HG03135 (cell line): ENCODE data around the gene SPRYD3.
"Not testable (repeated sequence)": the region's sequence is repeated elsewhere in the genome, so short reads cannot be mapped to it uniquely, and the experiment has no call there.

ENCODE experiments used
- ATAC-seq: cut with Tn5 transposase; IDR thresholded peaks from one replicate; pipeline ENCODE4 v1.9.1; 2021; ENCODE audit warnings: mild to moderate bottlenecking, moderate library complexity; ENCODE audit not compliant: unreplicated experiment

Gene SPRYD3, protein sequence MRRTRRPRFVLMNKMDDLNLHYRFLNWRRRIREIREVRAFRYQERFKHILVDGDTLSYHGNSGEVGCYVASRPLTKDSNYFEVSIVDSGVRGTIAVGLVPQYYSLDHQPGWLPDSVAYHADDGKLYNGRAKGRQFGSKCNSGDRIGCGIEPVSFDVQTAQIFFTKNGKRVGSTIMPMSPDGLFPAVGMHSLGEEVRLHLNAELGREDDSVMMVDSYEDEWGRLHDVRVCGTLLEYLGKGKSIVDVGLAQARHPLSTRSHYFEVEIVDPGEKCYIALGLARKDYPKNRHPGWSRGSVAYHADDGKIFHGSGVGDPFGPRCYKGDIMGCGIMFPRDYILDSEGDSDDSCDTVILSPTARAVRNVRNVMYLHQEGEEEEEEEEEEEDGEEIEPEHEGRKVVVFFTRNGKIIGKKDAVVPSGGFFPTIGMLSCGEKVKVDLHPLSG

GRCh38 chr12:53079226-53080117 is at the start of gene SPRYD3:
TSS of gene SPRYD3 (minus strand) at chr12:53079390. CDS start at chr12:53079333, 57 bp downstream.
- ATAC-seq, result peak; percentile 98

GRCh38 chr12:53127169-53127568 is 48.0 kb upstream of the SPRYD3 start:
- no peak for ATAC-seq

- no peak for ATAC-seq
Observed at GRCh38 chr12:53124352-53124723, 45.1 kb upstream of the SPRYD3 start.

DNA sequence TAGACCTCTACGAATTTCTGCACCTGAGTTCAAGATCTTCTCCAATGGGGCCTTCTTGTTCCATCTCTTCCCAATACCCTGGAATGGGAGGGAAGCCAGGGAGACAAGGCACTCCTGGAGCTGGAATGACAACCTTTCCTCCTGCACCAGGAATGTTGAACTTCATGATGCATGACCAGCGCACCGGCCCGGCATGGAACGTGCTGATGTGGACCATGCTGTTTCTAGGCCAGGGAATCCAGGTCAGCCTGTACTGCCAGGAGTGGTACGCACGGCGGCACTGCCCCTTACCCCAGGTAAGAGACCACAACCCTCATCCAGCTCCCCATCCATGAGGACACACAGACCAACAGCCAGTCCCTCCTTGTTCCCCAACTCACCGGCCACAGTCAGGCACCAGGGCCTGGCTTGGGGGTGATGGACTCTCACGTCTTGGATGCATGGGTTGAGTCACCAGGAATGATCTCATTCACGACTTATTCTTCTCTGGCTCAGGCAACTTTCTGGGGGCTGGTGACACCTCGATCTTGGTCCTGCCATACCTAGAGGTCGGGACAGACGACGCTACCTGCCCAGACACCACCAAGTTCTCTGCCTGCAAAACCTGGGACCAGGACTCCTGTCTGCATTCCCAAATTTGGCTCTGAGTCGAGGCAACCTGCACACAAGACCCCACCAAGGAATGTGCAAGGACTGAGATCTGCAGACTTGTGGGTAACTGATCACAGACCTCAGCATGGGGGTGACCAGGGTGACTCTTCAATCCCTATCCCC is 44.6 kb upstream of the SPRYD3 start:
- ATAC-seq, result no peak

DNA sequence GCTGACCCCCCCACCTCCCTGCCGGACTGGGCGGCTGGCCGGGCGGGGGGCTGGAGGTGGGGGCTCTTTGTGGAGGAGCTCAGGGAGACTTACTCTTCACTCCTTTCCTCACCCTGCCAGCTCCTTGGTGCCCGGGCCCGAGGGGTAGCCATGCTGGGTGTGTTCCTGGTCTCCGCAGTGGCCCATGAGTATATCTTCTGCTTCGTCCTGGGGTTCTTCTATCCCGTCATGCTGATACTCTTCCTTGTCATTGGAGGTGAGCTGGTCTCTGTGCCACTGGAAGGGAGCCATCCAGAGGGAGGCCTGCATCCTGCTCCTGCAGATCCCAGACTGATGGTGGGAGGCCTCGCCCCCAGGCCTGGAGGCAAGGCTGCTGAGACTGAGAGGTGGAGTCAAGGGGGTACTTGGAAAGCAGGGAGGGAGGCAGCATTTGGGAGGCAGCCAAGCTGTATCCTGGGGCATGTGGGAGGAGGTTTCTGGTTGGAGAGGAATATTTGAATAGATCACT is 43.8 kb upstream of the SPRYD3 start:
- no peak for ATAC-seq

DNA sequence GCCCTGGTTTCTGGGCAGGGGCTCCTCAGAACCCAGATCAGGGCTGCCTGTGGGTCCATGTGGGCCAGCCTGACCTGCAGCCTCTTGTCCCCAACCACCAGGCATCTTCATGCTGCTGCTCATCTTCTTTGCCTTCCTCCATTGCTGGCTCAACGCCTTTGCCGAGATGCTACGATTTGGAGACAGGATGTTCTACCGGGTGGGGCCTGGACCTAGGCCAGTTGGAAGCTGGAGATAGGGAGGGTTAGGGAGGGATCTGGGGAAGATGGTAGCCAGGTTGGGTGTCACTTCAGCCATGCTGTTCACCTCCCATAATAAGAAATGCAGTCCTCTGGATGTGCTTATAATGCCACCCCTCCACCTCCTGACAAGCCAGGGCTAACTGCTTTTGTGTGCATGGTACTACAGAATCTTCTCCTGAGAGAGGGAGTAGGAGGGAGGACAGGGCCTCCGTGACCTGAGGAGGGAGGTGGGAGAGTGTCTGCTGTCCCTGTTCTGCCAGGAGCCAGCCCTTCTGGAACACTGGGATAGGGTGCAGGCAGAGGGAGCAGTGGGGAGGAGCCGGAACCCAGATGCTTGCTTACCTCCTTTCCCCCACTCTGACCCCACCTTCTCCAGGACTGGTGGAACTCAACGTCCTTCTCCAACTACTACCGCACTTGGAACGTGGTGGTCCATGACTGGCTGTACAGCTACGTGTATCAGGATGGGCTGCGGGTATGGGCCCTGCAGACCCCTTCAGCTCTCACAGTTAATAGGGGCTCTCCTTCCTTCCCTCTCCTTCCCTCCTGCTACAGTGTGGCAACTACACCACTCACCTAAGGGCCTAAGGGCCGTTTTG is 41.7 kb upstream of the SPRYD3 start:
- ATAC-seq, result no peak

GRCh38 chr12:53118751-53119300 is 39.6 kb upstream of the SPRYD3 start:
- no peak for ATAC-seq

GRCh38 chr12:53115891-53116648 is 36.9 kb upstream of the SPRYD3 start:
- ATAC-seq, result no peak

GRCh38 chr12:53115112-53115890 is 36.1 kb upstream of the SPRYD3 start:
- no peak for ATAC-seq

GRCh38 chr12:53113951-53114350 is 34.8 kb upstream of the SPRYD3 start:
- ATAC-seq, result no peak

GRCh38 chr12:53113136-53113705 is 34.0 kb upstream of the SPRYD3 start:
- no peak for ATAC-seq

GRCh38 chr12:53112431-53112830 is 33.2 kb upstream of the SPRYD3 start:
- not testable (repeated sequence) for ATAC-seq

DNA sequence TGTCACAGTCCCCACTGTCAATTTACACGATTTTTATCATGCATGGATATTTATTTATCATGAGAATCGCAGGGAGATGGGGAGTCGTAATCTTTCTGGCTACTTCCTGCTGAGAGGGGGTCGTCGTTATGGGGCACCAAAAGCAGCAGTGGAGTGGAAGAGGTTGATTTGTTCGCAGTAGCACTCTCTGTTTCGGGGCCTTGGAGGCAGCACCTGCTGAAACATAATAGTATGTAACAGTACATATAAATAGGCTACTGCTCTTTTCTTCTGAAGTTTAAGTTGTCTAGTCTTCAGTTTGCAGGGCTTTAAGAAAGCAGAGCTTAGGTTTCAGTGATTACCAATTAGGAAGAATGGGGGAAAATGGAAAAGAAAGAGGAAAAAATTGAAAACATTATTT is 27.9 kb upstream of the SPRYD3 start:
- no peak for ATAC-seq

DNA sequence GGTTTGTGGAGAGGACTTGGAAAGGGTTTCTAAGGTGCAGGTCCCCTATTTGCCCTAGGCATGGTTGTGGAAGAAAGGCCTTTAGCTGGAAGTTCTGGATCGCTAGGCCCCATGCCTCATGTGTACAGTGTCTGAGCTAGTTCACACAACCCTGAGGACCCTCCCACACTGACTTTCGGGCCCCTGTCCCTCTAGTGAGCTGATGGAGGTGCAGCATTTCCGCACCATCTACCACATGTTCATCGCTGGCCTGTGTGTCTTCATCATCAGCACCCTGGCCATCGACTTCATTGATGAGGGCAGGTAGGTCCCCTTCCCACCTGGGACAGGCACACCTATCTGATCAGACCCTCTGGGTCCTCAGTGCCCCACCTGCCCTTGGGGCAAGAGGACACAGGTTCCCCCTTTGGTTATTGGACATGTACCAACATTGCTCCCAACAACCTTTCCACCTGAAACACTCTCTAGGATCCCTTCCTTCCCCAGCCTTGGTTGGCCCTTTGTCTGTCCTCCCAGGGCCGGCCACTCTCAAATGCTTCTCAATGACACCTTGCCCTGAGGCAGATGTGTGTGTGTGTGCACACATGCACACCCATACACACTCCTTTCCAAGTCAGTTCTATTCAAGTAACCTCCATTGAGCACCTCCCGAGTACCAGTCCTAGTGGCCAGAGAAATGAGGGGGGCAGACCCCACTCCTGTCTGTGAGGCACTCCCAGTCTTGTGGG is 26.7 kb upstream of the SPRYD3 start:
- ATAC-seq, result no peak

DNA sequence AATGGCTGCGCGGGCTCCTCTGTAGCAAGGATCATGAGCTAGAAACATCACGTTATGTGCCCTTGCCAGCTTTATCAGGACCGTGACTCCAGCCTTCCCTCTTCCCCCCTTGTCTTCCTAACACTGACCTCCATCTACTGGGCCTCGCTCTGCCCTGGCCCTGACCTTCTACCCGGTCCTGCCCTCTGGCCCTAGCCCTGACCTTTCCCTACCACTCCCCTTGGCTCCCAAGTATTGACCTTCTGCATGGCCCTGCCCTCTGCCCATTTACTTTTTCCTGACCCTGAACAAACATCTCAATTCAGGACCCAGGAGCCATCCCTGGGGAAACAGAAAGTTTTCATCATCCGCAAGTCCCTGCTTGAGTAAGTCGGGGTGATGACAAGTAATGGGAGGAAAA is 26.1 kb upstream of the SPRYD3 start:
- ATAC-seq, result no peak

- no peak for ATAC-seq
Observed at GRCh38 chr12:53103860-53104305, 24.7 kb upstream of the SPRYD3 start.
